NCI-H748 (cell line): Measurements from ENCODE around the gene ACBD3.
"Not testable (repeated sequence)": the region's sequence is repeated elsewhere in the genome, so short reads cannot be mapped to it uniquely, and the experiment has no call there.

Source experiments
- DNase-seq: peaks from one replicate; lab custom pipeline; 2025; ENCODE audit not compliant: unreplicated experiment; lab: John Stamatoyannopoulos, UW

ACBD3 gene

GRCh38 chr1:226186124-226187018 lies at the start of gene ACBD3:
TSS of gene ACBD3 (minus strand) at chr1:226186741. CDS start at chr1:226186675, 66 bp downstream.
- peak; percentile 91 for DNase-seq

GRCh38 chr1:226233806-226234205 lies 47.3 kb upstream of the ACBD3 start:
- no peak for DNase-seq

DNA sequence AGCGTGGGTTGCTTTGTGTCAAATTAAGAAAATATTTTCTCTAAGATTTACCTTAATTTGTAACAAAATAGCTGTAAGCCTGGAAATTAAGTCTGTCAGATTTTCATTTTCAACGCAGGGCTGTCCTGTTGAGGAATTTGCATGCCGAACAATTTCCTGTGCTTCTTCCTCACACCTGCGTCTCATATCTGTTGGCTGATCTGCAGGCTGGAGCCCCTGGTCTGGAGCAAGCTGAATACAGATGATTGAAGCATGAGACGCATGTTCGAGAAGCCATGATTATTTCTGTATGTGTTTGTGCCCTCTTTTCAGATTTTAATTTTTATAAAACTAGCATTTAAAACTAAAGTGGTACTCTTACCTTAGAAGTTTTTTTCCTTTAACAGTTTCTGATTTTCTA lies 46.8 kb upstream of the ACBD3 start:
- no peak for DNase-seq

GRCh38 chr1:226226601-226227000 lies 40.1 kb upstream of the ACBD3 start:
- DNase-seq: no peak

GRCh38 chr1:226223786-226224244 lies 37.3 kb upstream of the ACBD3 start:
- peak; percentile 47 for DNase-seq

- peak; percentile 31 for DNase-seq
Measured at GRCh38 chr1:226223157-226223785, 36.7 kb upstream of the ACBD3 start, which contains the start of gene MIXL1. TSS of gene MIXL1 (plus strand) at chr1:226223664. CDS start at chr1:226223682, 18 bp downstream.

DNA sequence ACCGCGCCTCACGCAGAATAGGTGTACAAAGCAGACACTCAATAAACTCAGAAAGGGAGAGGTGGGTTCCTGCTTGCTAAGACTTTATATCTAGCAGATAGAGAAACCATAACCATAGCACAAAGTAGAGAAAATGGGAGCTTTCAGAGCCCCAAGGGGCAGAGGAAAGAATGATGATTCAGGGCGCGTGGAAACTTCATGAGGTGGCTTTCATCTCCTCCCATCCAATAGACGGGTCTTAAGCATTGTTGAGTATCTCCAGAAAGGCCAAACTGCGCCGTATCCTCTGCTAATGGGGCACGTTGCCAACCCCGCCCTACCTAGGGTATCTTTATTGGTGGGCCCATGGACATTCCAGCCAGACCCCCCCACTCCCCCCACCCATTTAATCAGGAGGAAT lies 36.1 kb upstream of the ACBD3 start:
- DNase-seq: no peak

- DNase-seq: no peak
Measured at GRCh38 chr1:226220473-226221189, 34.1 kb upstream of the ACBD3 start.

DNA sequence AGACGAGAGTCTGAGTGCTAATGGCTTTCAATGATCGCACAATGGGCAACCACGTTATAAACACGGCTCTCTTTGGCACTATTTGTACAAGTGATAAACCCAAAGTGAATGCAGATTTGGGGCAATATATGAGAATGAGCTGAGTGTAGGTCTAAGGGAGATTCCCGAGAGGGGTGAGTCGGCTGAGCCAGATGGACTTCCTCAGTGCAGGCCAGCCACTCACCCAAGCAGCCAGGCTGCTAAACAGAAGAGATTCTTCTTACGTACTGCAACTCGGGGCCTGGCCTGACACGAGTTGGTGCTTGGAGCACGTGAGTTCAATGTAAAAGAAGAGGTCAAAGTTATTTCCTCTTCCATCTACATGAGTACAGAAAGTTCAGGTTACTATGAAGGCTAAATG lies 30.7 kb upstream of the ACBD3 start:
- no peak for DNase-seq

DNA sequence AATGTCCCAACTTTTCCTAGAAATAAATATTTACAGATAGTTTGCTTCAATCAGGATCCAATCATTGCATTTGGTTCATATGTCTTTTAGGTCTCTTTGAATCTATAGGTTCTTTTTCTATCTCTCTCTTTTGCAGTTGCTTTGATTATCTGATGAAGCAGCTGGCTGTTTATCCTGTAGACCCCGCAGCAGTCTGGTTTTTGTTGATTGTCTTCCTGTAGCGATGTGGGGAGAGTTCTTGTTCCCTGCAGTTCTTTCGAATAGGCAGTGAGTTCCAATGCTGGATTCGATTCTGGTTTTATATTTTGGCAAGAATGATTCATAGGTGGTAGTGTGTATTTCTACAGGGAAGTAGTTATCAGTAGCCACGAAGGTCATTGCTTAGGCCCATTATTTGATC lies 29.5 kb upstream of the ACBD3 start:
- DNase-seq: no peak

DNA sequence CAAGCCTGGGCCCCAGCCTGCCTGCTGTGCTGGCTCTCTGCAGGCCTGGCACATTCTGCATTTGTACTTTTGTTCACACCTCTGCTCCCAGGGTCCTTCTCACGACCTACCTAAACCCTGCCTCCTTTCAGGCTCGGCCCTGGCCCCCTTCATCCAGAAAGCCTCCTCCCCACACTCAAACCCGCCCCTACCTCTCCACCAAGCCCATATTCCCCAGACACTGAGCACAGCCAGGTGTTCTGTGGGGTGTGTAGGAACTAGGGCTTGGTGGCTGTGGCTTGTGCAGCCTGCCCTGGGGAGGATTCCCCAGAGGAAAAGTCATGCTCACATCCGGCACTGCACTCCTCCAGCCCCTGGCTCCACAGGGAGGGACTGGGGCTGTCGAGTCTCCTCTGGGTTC lies 28.7 kb upstream of the ACBD3 start:
- no peak for DNase-seq

DNA sequence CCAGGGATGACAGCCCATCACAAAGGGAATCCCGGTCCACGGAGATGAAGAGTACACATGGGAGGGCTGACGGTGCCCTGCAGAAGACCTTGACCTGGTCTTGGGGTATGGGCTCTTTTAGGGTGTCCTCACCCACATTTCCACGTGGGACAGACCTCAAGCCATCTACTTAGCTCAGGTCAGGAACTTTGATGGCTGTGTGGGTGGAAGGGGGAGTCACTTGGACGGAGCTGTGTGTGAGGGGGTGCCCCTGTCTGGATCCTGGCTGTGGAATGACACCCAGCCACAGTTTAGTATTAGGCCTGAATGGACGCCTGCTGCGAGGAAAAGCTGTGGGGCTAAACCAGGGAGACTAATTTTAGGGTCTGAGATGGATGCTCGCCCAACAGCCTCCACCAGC lies 26.0 kb upstream of the ACBD3 start:
- no peak for DNase-seq

- no peak for DNase-seq
Measured at GRCh38 chr1:226211181-226211821, 24.8 kb upstream of the ACBD3 start.

DNA sequence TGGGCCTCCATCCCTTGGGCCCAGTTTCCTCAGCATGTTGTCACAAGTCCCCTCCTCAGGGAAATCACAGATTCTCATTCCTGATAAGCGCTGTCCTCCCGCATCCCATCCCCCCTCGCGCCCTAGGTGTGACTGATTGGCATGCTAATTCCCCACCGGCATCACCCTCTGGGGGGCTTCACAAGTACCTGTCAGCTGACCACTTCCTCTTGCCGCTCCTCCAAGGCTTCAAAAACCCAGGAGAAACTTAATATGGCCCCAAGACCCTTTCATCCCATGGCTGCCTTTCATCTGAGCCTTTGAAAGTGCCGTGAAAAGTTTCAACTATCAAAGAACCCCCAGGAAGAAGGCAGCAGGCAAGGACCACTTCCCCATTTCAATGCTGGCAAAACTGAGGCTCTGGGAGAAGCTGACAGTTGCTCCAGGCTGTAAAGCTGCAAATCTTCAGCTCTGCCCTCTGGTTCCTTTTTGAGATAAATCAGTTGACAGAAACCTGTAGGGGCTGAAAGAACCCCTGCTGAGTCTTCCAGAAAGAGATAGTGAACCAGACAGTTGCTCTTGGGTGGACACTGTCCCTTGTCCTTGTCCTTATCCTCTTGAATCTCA lies 24.1 kb upstream of the ACBD3 start:
- DNase-seq: no peak

GRCh38 chr1:226209307-226210059 lies 22.9 kb upstream of the ACBD3 start:
- no peak for DNase-seq

GRCh38 chr1:226207048-226207447 lies 20.5 kb upstream of the ACBD3 start:
- no peak for DNase-seq

DNA sequence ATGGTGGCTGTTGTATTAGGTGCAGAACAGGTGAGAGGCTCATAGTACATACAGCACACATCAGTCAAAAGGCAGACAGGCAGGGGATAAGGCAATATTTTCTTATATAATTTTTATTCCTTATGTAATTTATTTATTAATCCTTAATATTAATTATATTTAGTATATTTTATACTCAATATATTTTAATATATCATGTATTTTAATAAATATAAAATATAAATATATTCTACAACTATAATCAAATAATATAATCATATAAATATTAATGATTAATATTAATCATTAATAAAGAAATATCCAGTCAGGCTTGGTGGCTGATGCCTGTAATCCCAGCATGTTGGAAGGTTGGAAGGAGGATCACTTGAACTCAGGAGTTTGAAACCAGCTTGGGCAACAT lies 17.7 kb upstream of the ACBD3 start:
- DNase-seq: no peak

DNA sequence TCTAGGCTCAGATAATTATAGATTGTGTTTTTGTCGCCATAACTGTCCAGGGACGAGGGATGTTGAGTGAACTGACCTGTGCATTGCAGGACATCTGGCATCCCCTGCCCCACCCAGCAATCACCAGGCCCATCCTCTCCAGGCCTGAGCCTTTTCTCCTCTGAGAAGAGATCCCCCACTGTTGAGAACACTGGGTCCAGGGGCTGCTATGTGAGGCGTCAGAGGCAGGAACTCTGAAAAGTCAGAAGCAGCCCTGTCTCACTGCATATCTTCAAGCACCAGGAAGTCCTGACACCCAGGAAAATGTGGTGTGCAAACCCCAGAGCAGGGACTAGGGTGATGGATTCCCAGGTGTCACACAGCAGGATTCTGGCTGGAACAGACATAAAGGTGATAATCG lies 17.1 kb upstream of the ACBD3 start:
- no peak for DNase-seq

DNA sequence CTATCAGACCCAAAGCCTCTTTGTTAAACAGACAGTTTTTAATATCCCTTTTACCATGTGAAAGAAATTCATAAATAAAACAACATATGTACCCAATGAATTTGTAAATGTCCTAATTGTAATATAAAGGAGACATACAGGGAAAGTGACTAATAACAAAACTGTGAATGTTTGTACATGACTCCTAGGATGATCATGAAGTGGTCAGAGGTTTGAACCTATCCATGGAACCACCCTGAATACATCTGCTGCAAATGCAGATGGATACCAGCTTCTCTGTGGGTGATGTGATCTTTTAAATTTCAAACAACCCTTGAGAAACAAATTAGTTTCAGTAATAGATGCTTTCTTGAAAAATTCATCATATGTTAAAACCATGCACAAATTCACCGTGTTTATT lies 16.7 kb upstream of the ACBD3 start:
- DNase-seq: no peak

DNA sequence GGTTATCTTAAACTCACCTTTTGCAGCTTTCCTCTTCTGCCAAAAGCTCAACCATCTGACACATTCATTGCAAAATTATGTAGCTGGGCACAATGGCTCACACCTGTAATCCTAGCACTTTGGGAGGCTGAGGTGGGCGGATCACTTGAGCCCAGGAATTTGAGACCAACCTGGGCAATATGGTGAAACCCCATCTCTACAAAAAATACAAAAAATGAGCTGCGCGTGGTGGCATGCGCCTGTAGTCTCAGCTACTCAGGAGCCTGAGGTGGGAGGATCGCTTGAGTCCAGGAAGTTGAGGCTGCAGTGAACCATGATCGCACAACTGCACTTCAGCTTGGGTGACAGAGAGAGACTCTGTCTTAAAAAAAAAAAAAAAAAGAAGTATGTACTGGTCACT lies 16.1 kb upstream of the ACBD3 start:
- DNase-seq: not testable (repeated sequence)
